OCI-M1 (cell line): Measurements from ENCODE around the gene LMTK2.

Source experiments
- DNase-seq: peaks from one replicate; lab custom pipeline; 2025; lab: John Stamatoyannopoulos, UW

The LMTK2 gene

DNA sequence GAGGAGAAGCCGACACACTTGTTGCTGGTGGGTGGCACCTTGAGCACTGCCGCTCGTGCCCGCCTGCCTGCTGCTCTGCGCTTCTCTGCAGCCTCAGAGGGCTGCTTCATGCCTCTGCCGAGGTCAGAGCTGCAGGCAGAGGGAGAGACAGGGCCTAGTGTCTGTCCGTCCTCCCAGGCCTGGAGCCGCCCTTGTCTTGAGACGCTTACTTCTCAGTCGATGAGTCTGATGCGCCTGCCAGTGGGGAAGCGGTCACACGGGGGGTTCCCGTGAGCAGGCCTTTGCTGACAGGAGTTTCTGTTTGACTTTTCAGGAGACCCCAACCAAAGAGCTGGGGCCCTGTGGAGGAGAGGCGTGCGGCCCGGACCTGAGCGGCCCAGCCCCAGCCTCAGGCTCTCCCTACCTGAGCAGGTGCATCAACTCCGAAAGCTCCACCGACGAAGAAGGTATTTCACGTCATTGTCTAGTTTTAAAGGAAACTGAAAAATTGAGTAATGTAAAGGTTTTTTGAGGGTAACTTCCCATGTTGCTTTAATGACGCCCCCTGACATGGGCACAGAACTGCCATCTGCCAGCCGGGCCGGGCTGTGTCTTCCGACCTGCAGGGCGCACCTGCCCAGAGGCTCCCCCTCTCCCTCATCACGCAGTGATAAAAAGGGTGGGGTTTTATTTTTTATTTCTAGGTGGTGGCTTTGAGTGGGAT is 96.8 kb downstream of the LMTK2 start:
- no peak for DNase-seq

- DNase-seq, result no peak
Observed at GRCh38 chr7:98203964-98204605, 97.4 kb downstream of the LMTK2 start.

GRCh38 chr7:98204670-98205069 is 98.0 kb downstream of the LMTK2 start:
- DNase-seq, result no peak

DNA sequence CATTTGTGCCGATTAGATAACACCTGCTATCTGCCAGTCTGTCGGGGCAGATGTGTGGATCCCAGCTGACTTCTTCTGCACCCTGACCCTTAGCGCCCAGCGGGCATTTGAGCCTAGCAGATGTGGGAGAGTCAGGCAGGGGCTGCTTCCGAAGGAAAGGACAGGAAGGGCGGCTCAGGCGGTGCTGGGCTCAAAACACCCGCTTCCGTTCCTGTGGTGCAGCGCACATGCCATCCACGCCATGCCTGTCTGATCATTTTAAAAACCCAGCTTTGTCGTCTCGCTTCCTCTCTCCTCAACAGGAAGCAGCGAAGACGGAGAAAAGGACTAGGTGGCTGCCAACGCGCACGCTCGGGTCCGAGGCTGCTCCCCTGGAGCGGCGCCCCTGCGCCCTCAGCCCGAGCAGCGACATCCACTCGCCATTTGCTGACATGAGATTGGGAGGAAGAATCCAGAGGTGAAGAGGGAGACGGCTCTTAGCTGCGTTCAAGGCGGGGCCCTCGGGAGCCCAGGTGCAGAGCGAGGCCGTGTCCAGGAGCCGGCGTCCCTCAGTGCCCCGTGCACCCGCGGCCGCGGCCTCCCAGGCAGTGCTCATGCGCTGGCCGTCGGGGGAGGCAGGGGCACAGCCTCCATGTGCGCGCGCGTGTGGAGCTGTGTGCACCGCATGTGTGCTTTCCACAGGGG is 98.6 kb downstream of the LMTK2 start:
- no peak for DNase-seq

DNA sequence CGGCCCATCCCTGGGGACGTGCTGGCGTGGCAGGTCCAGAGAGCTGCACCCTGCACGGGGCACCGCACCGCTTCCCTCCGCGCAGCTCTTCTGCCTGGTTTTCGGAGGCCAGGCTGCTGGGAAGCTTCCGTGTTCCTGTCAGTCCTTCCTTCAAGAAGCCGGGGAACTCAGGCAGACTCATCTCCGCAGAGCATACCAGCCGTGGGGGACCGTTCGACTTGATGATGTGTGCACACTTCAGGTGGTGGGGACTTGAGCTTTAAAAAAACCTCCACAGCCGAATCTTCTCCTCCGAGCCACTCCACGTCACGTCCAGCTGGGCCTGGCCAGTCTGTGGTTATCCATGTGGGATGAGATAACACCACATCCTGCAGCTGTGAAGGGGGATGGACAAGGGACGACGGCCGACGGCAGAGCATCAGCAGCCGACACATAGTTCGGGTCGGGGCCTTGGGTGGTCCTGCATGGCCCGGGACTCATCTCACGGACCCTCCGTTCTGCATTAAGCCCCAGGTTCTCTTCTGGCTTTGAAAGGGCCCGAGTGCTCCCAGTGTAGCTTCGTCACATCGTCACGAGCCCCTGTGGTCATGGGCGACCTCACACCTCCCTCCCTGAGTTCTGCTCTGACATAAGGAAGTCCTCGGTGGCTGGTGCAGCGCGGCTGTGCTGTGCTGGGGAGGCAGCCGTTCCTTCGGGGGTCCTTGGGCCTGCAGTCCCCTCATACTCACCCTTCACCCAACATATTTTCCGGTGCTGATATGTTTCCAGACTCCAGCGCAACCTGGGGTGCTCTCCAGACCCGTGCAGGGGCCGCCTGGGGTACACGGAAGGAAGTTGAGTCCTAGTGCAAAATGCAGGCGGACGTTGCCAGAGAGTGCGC is 100.0 kb downstream of the LMTK2 start:
- DNase-seq, result no peak

DNA sequence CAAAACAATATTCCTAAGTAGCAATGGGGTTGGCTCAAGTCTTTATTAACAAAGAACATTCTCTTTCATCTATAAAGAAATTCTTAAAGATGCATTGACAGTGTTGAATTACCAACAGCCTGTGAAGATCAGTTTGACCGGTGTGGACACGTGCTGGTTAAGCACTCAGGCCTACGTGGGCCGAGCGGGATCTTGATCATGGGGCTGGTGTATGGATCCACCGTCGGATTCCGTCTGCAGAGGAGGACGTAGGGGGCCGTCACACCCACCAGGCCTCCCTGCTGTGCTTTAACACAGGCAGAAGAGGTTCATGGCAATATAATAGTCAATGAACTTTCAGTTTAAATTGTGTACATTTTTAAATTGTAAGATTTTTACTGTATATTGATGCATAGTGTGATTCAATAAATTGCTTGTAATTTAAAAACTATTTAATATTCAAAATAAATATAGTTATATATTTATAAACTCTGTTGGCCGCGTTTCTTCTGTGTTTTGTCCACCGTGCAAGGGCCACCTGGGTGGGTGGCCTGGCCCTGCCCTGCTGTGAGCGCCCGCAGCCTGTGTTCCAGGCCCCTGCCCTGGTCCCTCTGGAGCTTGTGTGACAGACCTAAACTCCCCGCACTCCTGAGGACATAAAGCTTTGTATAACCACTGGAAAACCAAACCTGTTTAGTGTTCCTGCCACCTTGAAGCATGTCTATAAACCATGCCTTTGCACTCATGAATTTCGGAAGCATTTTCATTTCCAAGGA is 102.7 kb downstream of the LMTK2 start:
- no peak for DNase-seq

- DNase-seq, result no peak
Observed at GRCh38 chr7:98210513-98211220, 104.0 kb downstream of the LMTK2 start.

DNA sequence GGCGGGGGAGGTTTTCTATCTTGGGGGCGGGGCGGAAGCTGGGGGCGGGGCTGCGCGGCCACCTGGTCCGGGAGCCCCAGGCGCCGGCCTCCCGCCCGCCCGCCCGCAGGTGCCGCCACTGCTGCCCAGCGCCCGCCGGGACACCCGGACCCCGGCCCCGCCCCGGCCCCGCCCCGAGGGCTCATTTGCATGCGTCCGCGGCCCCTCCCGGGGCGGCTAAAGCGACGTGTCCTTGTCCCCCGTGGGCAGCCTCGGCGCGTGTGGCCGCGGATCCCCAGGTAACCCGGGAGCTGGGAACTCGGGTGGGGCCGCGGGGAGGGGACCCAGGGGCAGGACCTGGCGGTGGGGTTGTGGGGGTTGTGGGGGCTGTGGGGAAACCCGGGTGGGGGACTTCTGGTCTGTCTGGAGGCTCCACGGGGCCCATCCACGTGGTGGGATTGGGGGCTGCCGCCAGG is 104.6 kb downstream of the LMTK2 start, which contains the start of gene BHLHA15:
Gene BHLHA15, plus strand, starts transcription at position 219 of the 455 bp plus-strand sequence. CDS start 871 bp downstream, outside the sequence.
- no peak for DNase-seq

GRCh38 chr7:98211676-98212531 is 105.2 kb downstream of the LMTK2 start:
- DNase-seq, result no peak

DNA sequence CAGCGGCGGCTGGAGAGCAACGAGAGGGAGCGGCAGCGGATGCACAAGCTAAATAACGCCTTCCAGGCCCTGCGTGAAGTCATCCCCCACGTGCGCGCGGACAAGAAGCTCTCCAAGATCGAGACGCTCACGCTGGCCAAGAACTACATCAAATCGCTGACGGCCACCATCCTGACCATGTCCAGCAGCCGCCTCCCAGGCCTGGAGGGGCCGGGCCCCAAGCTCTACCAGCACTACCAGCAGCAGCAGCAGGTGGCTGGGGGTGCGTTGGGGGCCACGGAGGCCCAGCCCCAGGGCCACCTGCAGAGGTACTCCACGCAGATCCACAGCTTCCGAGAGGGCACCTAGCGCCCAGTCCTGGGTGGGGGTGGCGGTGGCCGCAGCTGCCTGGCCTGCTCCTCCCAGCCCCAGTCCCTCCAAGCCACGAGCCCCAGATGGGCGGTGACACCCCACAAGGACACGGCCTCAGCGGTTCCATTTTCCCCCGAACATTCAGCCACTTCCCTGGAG is 105.9 kb downstream of the LMTK2 start:
- no peak for DNase-seq

DNA sequence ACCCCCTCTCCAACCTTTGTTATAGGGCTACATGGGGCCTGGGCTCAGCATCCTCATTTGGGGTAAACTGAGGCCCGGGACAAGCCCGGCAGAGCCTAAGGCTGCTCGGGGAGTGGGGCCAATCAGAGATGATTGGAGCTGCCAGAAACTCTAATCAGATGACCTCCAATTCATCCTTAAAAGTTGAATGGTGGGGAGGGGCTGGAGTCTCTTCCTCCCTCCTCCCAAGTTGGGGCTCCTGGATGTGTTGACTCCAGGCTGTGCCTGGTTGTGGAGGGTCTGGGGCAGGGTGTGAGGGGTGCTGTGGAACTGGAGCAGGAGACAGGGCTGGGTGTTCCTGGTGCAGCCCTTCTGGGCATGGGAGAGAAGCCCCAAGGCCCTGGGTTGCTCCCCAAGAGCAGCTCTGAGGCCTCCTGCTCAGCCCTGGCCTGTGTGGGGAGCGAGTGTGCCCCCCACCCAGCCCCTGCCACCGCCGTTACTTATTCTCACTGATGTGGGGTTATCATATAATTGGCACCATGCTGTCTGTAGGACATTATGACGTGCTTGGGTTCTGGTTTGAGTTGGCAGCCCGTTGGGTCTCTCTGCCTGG is 106.7 kb downstream of the LMTK2 start:
- DNase-seq, result no peak

GRCh38 chr7:98213888-98214810 is 107.5 kb downstream of the LMTK2 start:
- DNase-seq, result no peak

DNA sequence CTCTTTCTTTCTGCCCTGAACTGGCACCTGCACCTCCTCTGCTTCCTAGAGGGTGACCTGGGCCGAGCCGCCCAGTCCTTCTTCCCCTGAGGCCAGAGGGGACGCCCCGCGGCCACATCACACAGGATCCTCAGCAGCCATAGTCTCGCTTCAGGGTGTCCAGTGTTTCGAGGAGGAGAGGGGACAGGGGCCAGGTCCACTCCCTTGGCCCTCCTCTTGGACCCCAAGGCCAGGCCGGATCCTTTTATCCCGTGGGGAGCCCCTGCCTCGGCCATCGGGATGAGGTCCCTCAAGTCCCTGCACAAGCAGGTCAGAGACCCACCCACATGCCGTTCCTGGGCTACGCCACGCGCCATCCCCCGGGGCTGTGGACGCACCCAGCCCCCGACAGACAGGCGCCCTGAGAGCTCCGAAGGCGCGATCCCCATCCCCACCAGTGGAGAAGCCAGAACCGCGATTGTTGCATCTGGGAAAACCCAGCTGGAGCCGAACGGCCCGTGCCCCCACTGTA is 108.2 kb downstream of the LMTK2 start:
- DNase-seq, result no peak

DNA sequence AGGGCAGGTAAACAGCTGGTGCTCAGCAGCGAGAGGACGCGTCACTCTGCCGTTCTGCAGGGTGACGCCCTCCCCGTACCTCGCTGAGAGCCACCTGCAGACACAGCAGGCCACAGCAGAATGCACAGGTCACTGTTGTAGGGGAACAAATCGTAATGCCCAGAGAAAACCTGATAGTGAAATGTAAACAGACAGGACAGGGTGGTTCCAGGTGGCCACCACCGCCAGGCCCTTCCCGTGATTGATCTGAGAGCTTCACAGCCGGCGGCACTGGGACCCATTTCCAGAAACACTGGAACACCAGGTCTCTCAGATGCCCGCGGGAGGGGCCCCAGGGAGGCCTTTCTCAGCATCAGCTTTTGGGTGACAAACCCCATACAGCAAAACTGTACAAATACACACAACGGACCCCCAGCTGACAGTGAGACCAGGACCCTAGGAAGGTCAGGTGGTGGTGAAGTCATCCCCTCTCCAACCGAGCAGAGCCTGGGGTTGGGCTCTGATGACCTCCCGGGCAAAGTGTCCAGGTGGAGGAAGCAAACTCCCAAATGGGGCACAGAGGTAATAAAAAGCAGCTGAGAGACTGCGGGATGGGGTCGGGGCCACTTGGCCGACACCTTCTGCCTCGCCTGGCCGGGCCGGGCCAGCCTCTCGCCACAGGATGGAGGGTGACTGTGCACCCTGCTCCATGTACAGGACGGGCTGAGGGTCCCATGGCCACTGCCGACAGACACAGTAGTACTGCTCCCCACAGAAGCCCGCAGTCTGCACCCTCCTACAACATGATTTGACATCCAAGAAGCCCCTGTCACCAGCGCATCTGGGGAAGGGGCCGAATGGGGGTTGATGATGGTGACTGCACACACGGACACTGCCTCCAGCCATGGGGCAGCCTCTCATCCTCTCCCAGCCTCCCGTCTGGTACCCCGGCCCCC is 109.2 kb downstream of the LMTK2 start:
- no peak for DNase-seq

GRCh38 chr7:98216941-98217622 is 110.4 kb downstream of the LMTK2 start:
- DNase-seq, result no peak
